GM12892 (cell line): ENCODE data around the gene ZNF273.
A peak's percentile ranks its signal among the peaks of the same experiment; 100 is the strongest.
"Not testable (repeated sequence)": the region's sequence is repeated elsewhere in the genome, so short reads cannot be mapped to it uniquely, and the experiment has no call there.

ENCODE experiments used
- DNase-seq: peaks from one replicate; pipeline ENCODE4 v3.0.0; 2011; ENCODE audit not compliant: insufficient read length
- FAIRE-seq: peaks from 2 replicates; lab custom pipeline; 2011; peaks lifted over from hg19 to GRCh38; lab: Jason Lieb, UNC
- POLR2A ChIP-seq: IDR thresholded peaks from 2 replicates; pipeline ENCODE4 v1.6.1; 2011; ENCODE audit warnings: low read depth, low read length, control low read depth
- POLR2AphosphoS5 ChIP-seq: IDR thresholded peaks from 2 replicates; pipeline ENCODE4 v1.6.1; 2011; ENCODE audit warnings: low read depth, low read length, control low read depth
- TAF1 ChIP-seq: IDR thresholded peaks from 2 replicates; pipeline ENCODE4 v1.6.1; 2011; ENCODE audit warnings: low read depth, mild to moderate bottlenecking, control low read depth, low read length, borderline replicate concordance

The ZNF273 gene

GRCh38 chr7:64885520-64886240 lies 17.4 kb upstream of the ZNF273 start:
- DNase-seq (no peak), FAIRE-seq (no peak)
- TF ChIP-seq POLR2AphosphoS5 (no peak), TAF1 (no peak), POLR2A (no peak)

DNA sequence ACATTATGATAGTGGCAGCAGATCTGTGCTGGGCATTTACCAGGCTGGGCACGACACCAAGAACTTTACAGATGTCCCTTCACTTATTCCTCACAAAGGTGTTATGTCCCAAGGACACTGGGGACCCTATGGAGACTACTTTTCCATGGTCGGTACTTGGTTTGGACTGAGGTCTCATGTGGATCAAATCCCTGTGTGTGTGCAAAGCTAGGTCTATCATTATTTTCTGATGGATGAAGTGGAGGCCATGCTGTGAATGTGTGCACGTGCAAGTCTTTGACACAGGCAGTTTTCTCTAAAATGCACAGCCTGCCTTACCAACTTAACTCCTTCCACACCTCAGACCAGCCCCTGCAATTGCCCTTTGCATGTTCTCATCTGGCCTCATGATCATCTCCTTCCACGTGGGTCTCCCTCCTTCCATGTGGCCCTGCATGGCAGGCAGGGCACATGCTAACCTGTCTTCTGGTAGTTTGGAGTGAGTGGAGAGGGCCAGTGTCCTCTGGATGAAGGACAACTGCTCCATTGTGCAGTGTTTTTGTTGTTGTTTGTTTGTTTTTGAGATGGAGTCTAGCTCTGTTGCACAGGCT lies 16.0 kb upstream of the ZNF273 start:
- DNase-seq (no peak), FAIRE-seq (no peak)
- no peak for TF ChIP-seq POLR2AphosphoS5
- TF ChIP-seq TAF1: no peak
- TF ChIP-seq POLR2A: no peak

- FAIRE-seq (no peak), DNase-seq (no peak)
- TF ChIP-seq POLR2AphosphoS5 (no peak), POLR2A (no peak), TAF1 (no peak)
These were observed 15.1 kb upstream of the ZNF273 start for GRCh38 chr7:64887756-64888508.

DNA sequence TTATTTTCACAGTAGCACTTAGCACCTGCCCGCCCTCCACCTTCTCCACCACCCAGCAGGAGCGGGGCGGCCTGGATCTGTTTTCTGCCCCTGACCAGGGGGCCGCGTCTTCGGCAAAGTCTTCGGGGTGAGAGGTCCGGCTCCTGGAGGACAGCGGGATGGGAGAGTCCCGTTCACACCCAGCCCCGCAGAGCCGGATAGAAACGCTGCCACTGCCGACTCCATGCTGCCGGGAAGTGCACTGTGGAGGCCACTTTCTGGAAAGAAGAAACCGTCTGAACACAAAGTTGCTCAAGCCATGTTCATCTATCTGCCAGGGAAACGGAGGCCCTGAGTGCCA lies 14.5 kb upstream of the ZNF273 start:
- DNase-seq (peak; percentile 16), FAIRE-seq (no peak)
- no peak for TF ChIP-seq TAF1
- no peak for TF ChIP-seq POLR2AphosphoS5
- TF ChIP-seq POLR2A: no peak

- DNase-seq (peak; percentile 19), FAIRE-seq (no peak)
- TF ChIP-seq TAF1 (no peak), POLR2AphosphoS5 (no peak), POLR2A (no peak)
These were observed 14.0 kb upstream of the ZNF273 start for GRCh38 chr7:64888901-64889685.

DNA sequence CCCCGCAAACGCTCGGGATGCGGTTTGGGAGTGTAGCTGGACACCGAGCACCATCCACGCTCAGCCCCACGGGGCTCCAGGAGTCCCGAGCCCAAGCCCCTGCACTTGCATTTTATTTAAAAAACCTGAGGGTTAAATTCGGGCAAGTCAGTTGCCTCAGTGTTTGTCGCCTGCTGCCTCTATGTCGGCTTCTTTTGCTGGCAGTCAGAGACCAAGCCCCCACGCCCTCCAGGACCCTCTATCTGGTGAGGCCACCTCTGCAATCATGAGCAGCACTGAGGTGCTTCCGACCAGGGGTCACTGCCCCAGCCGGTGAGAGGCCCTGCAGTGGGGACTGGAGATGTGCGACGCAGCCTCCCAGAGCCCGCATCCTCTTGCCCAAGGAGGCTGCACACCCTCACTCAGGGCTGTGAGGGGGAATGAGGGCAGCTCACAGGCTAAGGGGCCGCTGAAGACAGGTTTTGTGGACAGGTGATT lies 13.3 kb upstream of the ZNF273 start:
- no peak for FAIRE-seq
- no peak for TF ChIP-seq POLR2AphosphoS5
- no peak for TF ChIP-seq TAF1
- TF ChIP-seq POLR2A: no peak
- peak; percentile 4 for DNase-seq

- FAIRE-seq, DNase-seq: not testable (repeated sequence)
These were observed 12.8 kb upstream of the ZNF273 start for GRCh38 chr7:64890273-64890672.

DNA sequence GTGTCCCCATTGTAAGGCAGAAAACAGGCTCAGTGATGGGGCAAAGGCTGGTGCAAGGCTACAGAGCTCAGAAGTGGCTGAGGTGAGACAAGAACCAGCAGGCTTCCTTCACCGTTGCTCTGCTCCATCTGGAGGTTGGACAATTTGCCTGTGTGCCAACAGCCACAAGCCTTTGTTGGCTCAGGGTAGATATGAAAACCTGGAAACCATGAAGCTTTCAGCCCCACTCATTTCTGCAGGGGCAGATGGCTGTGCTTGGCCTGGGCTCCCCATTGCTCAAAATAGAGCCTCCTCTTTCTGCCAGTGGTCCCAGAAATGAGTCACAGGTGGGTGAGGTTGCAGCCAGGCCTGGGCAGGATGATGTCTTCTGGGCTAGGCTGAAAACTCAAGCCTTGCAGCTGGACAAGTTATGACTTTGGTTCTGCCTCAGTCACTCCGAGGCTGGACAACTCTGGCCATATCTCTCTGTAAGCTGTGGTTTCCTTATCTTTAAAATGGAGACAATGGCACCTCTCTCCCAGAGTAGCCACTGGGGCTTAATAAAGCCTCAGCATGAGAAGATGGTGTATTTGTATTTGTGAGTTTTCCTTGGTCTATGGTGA lies 12.2 kb upstream of the ZNF273 start:
- no peak for TF ChIP-seq POLR2AphosphoS5
- TF ChIP-seq TAF1: no peak
- no peak for TF ChIP-seq POLR2A
- FAIRE-seq (no peak), DNase-seq (peak; percentile 0)

DNA sequence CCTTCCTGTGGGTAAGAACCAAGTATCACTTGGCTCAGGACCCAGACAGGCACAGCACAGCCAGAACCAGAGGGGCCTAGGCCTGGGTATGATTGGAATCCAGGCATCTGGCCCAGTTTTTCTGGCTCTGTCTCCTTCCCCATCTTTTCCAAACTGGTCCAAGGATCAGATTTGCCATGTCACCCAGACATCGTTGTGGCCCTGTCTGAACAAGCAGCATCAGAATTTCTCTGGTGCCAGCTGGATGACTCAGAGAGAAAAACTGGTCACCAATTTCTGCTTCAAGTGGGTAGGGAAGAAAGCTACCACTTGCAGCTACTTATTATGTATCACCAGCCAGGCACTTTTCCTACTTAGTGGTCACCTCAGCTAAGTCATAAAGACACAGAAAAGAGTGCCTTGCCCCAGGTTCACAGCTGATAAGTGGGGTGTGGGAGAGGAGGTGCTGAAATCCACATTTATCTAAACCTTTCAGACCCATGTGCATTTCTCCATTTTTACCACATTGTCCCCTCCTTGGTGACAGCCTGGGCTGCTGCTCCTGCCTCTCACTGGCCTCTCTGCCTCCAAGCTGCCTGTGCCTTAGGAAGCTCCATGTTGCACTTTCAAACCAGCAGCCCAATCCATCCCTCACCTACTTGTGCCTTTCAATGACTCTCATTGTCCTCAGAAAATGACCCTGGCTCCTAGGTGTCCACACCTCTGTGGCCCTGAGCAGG lies 11.6 kb upstream of the ZNF273 start:
- not testable (repeated sequence) for FAIRE-seq

DNA sequence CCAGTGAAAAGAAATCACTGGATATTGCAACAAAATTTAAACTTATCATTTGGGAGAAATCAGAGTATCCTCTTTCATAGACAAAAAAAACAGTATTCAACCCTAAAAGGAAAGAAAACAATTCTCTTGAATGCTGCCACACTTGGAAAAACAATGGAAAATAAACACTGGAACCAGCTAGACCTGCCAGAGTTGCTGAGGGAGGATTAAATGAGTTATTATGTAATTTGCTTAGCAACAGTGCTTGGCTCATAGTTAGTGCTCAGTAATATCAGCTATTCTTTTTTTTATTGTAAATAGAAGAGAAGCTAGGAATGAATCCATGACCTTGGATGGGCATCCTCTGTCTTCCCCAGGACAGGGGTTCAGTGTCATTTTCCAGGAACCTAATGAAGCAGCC lies 11.0 kb upstream of the ZNF273 start:
- DNase-seq (no peak), FAIRE-seq (no peak)
- TF ChIP-seq POLR2AphosphoS5 (no peak), POLR2A (no peak), TAF1 (no peak)

More for the DNA sequence above, 11.6 kb upstream of the ZNF273 start:
- not testable (repeated sequence) for DNase-seq

GRCh38 chr7:64892666-64893309 lies 10.3 kb upstream of the ZNF273 start:
- DNase-seq (no peak), FAIRE-seq (no peak)
- no peak for TF ChIP-seq TAF1
- no peak for TF ChIP-seq POLR2A
- TF ChIP-seq POLR2AphosphoS5: no peak
